Measurements from ENCODE around the gene ISG20.
"Not testable (repeated sequence)": the region's sequence is repeated elsewhere in the genome, so short reads cannot be mapped to it uniquely, and the experiment has no call there.

Gene ISG20

DNA sequence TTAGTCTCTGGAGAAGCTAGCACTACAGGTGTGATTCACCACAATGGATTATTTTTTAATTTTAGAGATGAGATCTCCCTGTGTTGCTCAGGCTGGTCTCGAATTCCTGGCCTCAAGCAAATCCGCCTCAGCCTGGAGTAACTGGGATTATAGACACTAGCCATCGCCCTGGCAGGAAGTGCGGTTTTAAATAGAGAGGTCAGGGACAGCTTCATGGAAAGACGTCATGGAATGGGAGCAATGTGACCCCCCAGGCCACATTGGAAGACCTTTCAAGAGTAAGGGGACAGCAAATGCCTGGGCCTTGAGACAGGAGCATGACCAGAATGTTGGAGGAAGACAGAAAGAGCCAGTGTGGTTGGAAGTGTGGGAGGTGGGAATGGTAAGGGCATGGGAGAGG, 2.2 kb upstream of the ISG20 start:
- no peak for DNase-seq (ENCODE audit: low read depth)
- TF ChIP-seq, protein P1, sequence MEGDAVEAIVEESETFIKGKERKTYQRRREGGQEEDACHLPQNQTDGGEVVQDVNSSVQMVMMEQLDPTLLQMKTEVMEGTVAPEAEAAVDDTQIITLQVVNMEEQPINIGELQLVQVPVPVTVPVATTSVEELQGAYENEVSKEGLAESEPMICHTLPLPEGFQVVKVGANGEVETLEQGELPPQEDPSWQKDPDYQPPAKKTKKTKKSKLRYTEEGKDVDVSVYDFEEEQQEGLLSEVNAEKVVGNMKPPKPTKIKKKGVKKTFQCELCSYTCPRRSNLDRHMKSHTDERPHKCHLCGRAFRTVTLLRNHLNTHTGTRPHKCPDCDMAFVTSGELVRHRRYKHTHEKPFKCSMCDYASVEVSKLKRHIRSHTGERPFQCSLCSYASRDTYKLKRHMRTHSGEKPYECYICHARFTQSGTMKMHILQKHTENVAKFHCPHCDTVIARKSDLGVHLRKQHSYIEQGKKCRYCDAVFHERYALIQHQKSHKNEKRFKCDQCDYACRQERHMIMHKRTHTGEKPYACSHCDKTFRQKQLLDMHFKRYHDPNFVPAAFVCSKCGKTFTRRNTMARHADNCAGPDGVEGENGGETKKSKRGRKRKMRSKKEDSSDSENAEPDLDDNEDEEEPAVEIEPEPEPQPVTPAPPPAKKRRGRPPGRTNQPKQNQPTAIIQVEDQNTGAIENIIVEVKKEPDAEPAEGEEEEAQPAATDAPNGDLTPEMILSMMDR (IDR thresholded peaks at IDR 0.05; ENCODE audit: control insufficient read depth, insufficient read depth, low read depth, low read length, missing control alignments): no peak
- H3K4me3 ChIP-seq (ENCODE audit: control insufficient read depth, low read depth, low read length): no peak overlapping the region

DNA sequence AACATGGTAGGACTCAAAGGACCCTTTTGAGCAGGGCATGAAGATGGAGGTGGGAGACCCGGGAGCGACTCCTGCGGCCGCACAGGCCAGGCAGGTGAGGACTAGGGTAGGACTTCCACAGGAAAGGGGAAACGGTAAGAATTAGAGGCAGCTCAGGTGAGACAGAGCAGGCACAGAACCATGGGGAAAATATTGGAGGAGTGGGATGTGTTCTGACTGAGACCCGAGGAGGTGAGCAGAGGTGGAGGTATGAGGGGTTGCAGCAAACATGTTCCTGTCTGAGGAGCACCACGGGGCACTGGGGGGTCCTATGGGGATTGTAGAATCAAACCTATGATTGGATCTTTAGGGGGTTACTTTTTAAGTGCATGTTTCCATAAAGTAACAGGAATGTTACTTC, 1.4 kb upstream of the ISG20 start:
- no peak overlapping the region for H3K4me3 ChIP-seq (ENCODE audit: control insufficient read depth, low read depth, low read length)
- TF ChIP-seq, protein P1 (IDR thresholded peaks at IDR 0.05; ENCODE audit: control insufficient read depth, insufficient read depth, low read depth, low read length, missing control alignments): no peak
- no peak for DNase-seq (ENCODE audit: low read depth)

- TF ChIP-seq, protein P1 (IDR thresholded peaks at IDR 0.05; ENCODE audit: control insufficient read depth, insufficient read depth, low read depth, low read length, missing control alignments): no peak
- H3K4me3 ChIP-seq (ENCODE audit: control insufficient read depth, low read depth, low read length): peak overlapping the region; percentile 46
- no peak for DNase-seq (ENCODE audit: low read depth)
Observed at GRCh38 chr15:88637841-88638625, 783 bp upstream of the ISG20 start.

DNA sequence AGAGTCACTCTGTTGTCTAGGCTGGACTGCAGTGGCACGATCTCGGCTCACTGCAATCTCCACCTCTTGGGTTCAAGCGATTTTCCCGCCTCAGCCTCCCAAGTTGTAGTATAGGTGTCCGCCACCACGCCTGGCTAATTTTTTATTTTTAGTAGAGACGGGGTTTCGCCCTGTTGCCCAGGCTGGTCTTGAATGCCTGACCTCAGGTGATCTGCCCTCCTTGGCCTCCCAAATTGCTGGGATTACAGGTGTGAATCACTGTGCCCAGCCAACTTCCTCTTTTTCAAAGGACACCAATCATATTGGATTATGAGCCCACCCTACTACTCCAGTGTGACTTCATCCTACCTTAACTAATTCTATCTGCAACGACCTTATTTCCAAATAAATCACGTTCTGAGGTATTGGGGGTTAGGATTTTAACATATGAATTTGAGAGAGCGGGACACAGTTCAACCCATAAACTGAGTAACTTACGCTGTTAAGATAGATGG, 3.2 kb downstream of the ISG20 start:
- DNase-seq (ENCODE audit: low read depth): no peak
- no peak overlapping the region for H3K4me3 ChIP-seq (ENCODE audit: control insufficient read depth, low read depth, low read length)
- TF ChIP-seq, protein P1 (IDR thresholded peaks at IDR 0.05; ENCODE audit: control insufficient read depth, insufficient read depth, low read depth, low read length, missing control alignments): no peak

GRCh38 chr15:88642514-88642913, 3.7 kb downstream of the ISG20 start:
- not testable (repeated sequence) for H3K4me3 ChIP-seq (ENCODE audit: control insufficient read depth, low read depth, low read length); DNase-seq (ENCODE audit: low read depth)

- TF ChIP-seq, protein P1 (IDR thresholded peaks at IDR 0.05; ENCODE audit: control insufficient read depth, insufficient read depth, low read depth, low read length, missing control alignments): no peak
- no peak for DNase-seq (ENCODE audit: low read depth)
- no peak overlapping the region for H3K4me3 ChIP-seq (ENCODE audit: control insufficient read depth, low read depth, low read length)
Observed at GRCh38 chr15:88644741-88645140, 5.9 kb downstream of the ISG20 start.

DNA sequence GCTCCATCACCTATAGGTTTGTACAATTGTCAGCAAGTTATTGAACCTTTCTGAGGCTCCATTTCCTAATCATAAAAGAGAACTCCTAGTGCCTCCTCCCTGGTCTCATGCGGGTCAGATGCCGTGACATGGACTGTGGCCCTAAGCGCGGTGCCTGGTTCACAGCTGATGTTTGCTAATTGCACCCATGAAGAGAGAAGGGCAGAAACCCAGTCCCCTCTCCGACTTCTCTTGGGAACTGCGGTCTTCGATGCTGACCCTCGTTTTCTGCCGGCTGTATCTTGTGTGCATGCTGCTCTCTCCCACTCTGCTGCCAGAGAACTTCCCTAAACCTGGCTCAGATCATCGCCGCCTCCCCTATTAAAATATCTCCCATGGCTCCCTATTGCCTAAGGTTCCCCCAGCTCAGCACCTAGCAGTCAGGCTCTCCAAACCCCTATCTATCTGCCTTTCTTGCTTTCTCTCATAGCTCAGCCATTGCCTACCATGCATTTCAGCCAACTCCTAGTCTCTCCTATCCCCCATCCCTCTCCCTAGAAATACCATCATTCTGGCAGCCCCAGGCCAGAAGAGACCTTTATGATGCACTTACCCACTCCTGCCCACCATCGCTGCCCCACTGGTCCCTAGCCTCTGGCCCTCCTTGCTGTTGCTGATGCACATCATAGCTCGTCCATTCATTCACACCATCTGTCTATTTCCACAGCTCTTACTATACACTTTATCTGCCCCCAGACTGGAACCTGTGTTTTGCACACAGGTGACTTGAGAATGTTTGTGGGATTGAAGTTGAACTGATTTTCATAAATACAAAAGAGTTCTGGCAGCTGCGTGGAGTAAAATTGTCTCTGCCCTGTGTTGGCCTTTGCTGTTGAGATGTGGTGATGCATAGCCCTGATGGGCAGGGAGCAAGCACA, 6.6 kb downstream of the ISG20 start:
- TF ChIP-seq, protein P1 (IDR thresholded peaks at IDR 0.05; ENCODE audit: control insufficient read depth, insufficient read depth, low read depth, low read length, missing control alignments): no peak
- DNase-seq (ENCODE audit: low read depth): no peak
- H3K4me3 ChIP-seq (ENCODE audit: control insufficient read depth, low read depth, low read length): no peak overlapping the region
